NCI-H187 (cell line): Measurements from ENCODE around the gene FOXE3.
A peak's percentile ranks its signal among the peaks of the same experiment; 100 is the strongest.

ENCODE experiments used
- DNase-seq, 2 experiments: peaks; one replicate each; lab custom pipeline; 2025; lab: John Stamatoyannopoulos, UW

FOXE3 gene

GRCh38 chr1:47415728-47416318, at the start of gene FOXE3:
TSS of gene FOXE3 (plus strand) at chr1:47416285. CDS start at chr1:47416316, 31 bp downstream.
- DNase-seq = no peak

GRCh38 chr1:47367651-47368050, 48.4 kb upstream of the FOXE3 start:
- no peak for DNase-seq

GRCh38 chr1:47371016-47371517, 45.0 kb upstream of the FOXE3 start:
- no peak for DNase-seq

- no peak for DNase-seq
Observed at GRCh38 chr1:47374501-47374900, 41.6 kb upstream of the FOXE3 start.

GRCh38 chr1:47378147-47378546, 37.9 kb upstream of the FOXE3 start:
- DNase-seq = no peak

- DNase-seq = no peak
Observed at GRCh38 chr1:47380699-47381098, 35.4 kb upstream of the FOXE3 start.

- DNase-seq = no peak
Observed at GRCh38 chr1:47382399-47382983, 33.6 kb upstream of the FOXE3 start.

GRCh38 chr1:47384083-47384482, 32.0 kb upstream of the FOXE3 start:
- DNase-seq = no peak

- DNase-seq = no peak
Observed at GRCh38 chr1:47385020-47385419, 31.1 kb upstream of the FOXE3 start.

- no peak for DNase-seq
Observed at GRCh38 chr1:47386268-47386667, 29.8 kb upstream of the FOXE3 start.

- DNase-seq = no peak
Observed at GRCh38 chr1:47388030-47388890, 27.8 kb upstream of the FOXE3 start.

- peak in 1 of 2 experiments; percentile 31 for DNase-seq
Observed at GRCh38 chr1:47388891-47389238, 27.2 kb upstream of the FOXE3 start.

- no peak for DNase-seq
Observed at GRCh38 chr1:47389731-47390130, 26.4 kb upstream of the FOXE3 start.

- no peak for DNase-seq
Observed at GRCh38 chr1:47390843-47391242, 25.2 kb upstream of the FOXE3 start.

- DNase-seq = no peak
Observed at GRCh38 chr1:47393141-47393540, 22.9 kb upstream of the FOXE3 start.

GRCh38 chr1:47395433-47395832, 20.7 kb upstream of the FOXE3 start:
- no peak for DNase-seq

- no peak for DNase-seq
Observed at GRCh38 chr1:47396671-47397196, 19.4 kb upstream of the FOXE3 start.

GRCh38 chr1:47399138-47399845, 16.8 kb upstream of the FOXE3 start:
- DNase-seq = no peak

GRCh38 chr1:47399846-47400155, 16.3 kb upstream of the FOXE3 start:
- no peak for DNase-seq

GRCh38 chr1:47401761-47402160, 14.3 kb upstream of the FOXE3 start:
- DNase-seq = no peak

- no peak for DNase-seq
Observed at GRCh38 chr1:47402591-47402990, 13.5 kb upstream of the FOXE3 start.

- DNase-seq = no peak
Observed at GRCh38 chr1:47403321-47403910, 12.7 kb upstream of the FOXE3 start.
